CD4-positive, alpha-beta T cell treated with Interleukin-4 for 4 hours (primary cell): ENCODE measurements around the gene BBS12.
"Not testable (repeated sequence)": the region's sequence is repeated elsewhere in the genome, so short reads cannot be mapped to it uniquely, and the experiment has no call there.

ENCODE experiments used
- DNase-seq: peaks from one replicate; pipeline ENCODE4 v3.0.0-alpha.2; 2020

Gene BBS12

GRCh38 chr4:122766353-122766705 lies 33.8 kb downstream of the BBS12 start:
- no peak for DNase-seq

- DNase-seq: no peak
These were observed 34.4 kb downstream of the BBS12 start for GRCh38 chr4:122766950-122767349.

GRCh38 chr4:122771724-122772123 lies 39.2 kb downstream of the BBS12 start:
- DNase-seq: no peak

GRCh38 chr4:122772311-122772710 lies 39.8 kb downstream of the BBS12 start:
- no peak for DNase-seq

- DNase-seq: no peak
These were observed 40.5 kb downstream of the BBS12 start for GRCh38 chr4:122772986-122773385.

- DNase-seq: no peak
These were observed 42.5 kb downstream of the BBS12 start for GRCh38 chr4:122775039-122775438.

- no peak for DNase-seq
These were observed 43.7 kb downstream of the BBS12 start for GRCh38 chr4:122775987-122776836.

- DNase-seq: no peak
These were observed 44.4 kb downstream of the BBS12 start for GRCh38 chr4:122776916-122777315.

- no peak for DNase-seq
These were observed 45.6 kb downstream of the BBS12 start for GRCh38 chr4:122777846-122778673.

GRCh38 chr4:122781486-122781885 lies 49.0 kb downstream of the BBS12 start:
- no peak for DNase-seq

- DNase-seq: no peak
These were observed 51.1 kb downstream of the BBS12 start for GRCh38 chr4:122783301-122784215.

GRCh38 chr4:122784261-122784660 lies 51.8 kb downstream of the BBS12 start:
- DNase-seq: no peak

- DNase-seq: no peak
These were observed 52.6 kb downstream of the BBS12 start for GRCh38 chr4:122785099-122785498.

GRCh38 chr4:122786296-122786695 lies 53.8 kb downstream of the BBS12 start:
- DNase-seq: not testable (repeated sequence)

GRCh38 chr4:122786920-122787319 lies 54.4 kb downstream of the BBS12 start:
- not testable (repeated sequence) for DNase-seq

- no peak for DNase-seq
These were observed 55.4 kb downstream of the BBS12 start for GRCh38 chr4:122787940-122788339.

GRCh38 chr4:122788935-122789334 lies 56.4 kb downstream of the BBS12 start:
- DNase-seq: no peak

- DNase-seq: no peak
These were observed 61.3 kb downstream of the BBS12 start for GRCh38 chr4:122793811-122794210.
